Measurements from ENCODE around the gene KDM3B. TPM values are rescaled to one million over a fixed set of nuclear protein-coding genes. Genes with fewer than 3 reads are reported as not detected.

Gene KDM3B
- polyA plus RNA-seq, 2 of the 4 experiments (the other 2 are of a cell fraction), result 38.1 to 52.5 TPM

DNA sequence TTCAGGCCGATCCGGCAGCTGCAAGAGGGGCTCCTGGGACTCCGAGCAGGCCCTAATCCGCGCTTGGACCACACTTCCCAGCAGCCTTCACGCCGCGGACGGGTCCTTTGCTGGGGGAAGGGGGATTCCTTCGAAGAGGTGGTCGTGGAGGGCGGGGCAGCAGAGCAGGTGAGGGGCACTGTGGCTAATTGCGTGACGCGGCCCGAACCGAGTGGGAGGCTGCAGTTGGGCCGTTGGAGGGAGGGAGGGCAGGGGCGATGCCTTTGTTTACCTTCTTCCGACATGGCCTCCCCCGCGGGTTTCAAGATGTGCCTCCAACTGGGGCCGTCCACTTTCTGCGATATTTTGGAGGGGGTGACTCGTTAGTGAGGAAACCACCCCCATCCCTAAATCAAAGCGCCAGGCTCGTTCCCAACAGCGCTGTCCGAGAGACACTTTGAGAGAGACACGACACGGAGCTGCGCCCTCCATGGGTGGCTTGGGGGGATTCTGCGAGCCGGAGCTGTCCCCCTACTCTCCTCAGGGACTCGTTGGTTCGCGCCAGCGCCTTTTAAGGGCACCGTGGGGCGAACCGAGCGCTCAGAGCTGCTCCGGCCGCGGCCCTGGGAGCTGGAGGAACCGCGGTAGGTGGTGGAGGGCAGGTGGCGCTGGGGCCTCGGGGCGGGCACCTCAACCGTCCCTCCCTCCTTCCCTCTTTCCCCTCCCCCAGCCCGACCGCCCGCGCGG, 14.6 kb upstream of the KDM3B start, which contains the start of gene FAM53C (continued):
- TF ChIP-seq, protein P1, sequence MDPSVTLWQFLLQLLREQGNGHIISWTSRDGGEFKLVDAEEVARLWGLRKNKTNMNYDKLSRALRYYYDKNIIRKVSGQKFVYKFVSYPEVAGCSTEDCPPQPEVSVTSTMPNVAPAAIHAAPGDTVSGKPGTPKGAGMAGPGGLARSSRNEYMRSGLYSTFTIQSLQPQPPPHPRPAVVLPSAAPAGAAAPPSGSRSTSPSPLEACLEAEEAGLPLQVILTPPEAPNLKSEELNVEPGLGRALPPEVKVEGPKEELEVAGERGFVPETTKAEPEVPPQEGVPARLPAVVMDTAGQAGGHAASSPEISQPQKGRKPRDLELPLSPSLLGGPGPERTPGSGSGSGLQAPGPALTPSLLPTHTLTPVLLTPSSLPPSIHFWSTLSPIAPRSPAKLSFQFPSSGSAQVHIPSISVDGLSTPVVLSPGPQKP (IDR thresholded peaks at IDR 0.05; ENCODE audit: low read depth, low read length), result no peak
- no peak for TF ChIP-seq NFE2L2 (conservative IDR thresholded peaks at IDR 0.05; ENCODE audit: low read length)
- TF ChIP-seq, protein P2, sequence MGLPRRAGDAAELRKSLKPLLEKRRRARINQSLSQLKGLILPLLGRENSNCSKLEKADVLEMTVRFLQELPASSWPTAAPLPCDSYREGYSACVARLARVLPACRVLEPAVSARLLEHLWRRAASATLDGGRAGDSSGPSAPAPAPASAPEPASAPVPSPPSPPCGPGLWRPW (IDR thresholded peaks at IDR 0.05), result no peak
- peak; percentile 97 for TF ChIP-seq GATA3 (IDR thresholded peaks at IDR 0.05; ENCODE audit: borderline replicate concordance)
- peak; percentile 60 to 94; a peak in 4 of 5 replicates for TF ChIP-seq JUN (IDR thresholded peaks at IDR 0.05)
- TF ChIP-seq, protein P3, sequence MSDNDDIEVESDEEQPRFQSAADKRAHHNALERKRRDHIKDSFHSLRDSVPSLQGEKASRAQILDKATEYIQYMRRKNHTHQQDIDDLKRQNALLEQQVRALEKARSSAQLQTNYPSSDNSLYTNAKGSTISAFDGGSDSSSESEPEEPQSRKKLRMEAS (IDR thresholded peaks at IDR 0.05), result peak; percentile 76
- TF ChIP-seq, protein P4, sequence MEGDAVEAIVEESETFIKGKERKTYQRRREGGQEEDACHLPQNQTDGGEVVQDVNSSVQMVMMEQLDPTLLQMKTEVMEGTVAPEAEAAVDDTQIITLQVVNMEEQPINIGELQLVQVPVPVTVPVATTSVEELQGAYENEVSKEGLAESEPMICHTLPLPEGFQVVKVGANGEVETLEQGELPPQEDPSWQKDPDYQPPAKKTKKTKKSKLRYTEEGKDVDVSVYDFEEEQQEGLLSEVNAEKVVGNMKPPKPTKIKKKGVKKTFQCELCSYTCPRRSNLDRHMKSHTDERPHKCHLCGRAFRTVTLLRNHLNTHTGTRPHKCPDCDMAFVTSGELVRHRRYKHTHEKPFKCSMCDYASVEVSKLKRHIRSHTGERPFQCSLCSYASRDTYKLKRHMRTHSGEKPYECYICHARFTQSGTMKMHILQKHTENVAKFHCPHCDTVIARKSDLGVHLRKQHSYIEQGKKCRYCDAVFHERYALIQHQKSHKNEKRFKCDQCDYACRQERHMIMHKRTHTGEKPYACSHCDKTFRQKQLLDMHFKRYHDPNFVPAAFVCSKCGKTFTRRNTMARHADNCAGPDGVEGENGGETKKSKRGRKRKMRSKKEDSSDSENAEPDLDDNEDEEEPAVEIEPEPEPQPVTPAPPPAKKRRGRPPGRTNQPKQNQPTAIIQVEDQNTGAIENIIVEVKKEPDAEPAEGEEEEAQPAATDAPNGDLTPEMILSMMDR (IDR thresholded peaks at IDR 0.05), result no peak
- TF ChIP-seq JUNB (IDR thresholded peaks at IDR 0.05), result no peak
- TF ChIP-seq RCOR1 (IDR thresholded peaks at IDR 0.05; ENCODE audit: low read depth, low read length), result no peak
- no peak for TF ChIP-seq MYC (IDR thresholded peaks at IDR 0.05; ENCODE audit: borderline replicate concordance, low read length)
- TF ChIP-seq NPAS2 (CRISPR knock-in tag; IDR thresholded peaks at IDR 0.05; ENCODE audit: borderline replicate concordance), result no peak
- TF ChIP-seq, protein P5, sequence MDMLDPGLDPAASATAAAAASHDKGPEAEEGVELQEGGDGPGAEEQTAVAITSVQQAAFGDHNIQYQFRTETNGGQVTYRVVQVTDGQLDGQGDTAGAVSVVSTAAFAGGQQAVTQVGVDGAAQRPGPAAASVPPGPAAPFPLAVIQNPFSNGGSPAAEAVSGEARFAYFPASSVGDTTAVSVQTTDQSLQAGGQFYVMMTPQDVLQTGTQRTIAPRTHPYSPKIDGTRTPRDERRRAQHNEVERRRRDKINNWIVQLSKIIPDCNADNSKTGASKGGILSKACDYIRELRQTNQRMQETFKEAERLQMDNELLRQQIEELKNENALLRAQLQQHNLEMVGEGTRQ (IDR thresholded peaks at IDR 0.05), result no peak
- no peak for TF ChIP-seq ZSCAN20 (CRISPR knock-in tag; IDR thresholded peaks at IDR 0.05)
- TF ChIP-seq MAZ (IDR thresholded peaks at IDR 0.05; ENCODE audit: borderline replicate concordance, low read depth, low read length), result peak; percentile 50; the same call in 1 of the 2 replicates
- peak; percentile 87; the same call in 1 of the 2 replicates for TF ChIP-seq HOXA7 (CRISPR knock-in tag; IDR thresholded peaks at IDR 0.05)
- TF ChIP-seq, protein P6, sequence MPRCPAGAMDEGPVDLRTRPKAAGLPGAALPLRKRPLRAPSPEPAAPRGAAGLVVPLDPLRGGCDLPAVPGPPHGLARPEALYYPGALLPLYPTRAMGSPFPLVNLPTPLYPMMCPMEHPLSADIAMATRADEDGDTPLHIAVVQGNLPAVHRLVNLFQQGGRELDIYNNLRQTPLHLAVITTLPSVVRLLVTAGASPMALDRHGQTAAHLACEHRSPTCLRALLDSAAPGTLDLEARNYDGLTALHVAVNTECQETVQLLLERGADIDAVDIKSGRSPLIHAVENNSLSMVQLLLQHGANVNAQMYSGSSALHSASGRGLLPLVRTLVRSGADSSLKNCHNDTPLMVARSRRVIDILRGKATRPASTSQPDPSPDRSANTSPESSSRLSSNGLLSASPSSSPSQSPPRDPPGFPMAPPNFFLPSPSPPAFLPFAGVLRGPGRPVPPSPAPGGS (IDR thresholded peaks at IDR 0.05), result peak; percentile 95
- TF ChIP-seq EHF (CRISPR knock-in tag; IDR thresholded peaks at IDR 0.05), result no peak
- TF ChIP-seq CHD4 (IDR thresholded peaks at IDR 0.05; ENCODE audit: borderline replicate concordance), result no peak
- no peak for TF ChIP-seq SREBF2 (IDR thresholded peaks at IDR 0.05)
- no peak for TF ChIP-seq MAFK (IDR thresholded peaks at IDR 0.05; ENCODE audit: partially characterized antibody)
- peak; percentile 72 for TF ChIP-seq RARB (CRISPR knock-in tag; IDR thresholded peaks at IDR 0.05)
- TF ChIP-seq EHMT2 (IDR thresholded peaks at IDR 0.05; ENCODE audit: low read depth), result no peak
- no peak for TF ChIP-seq ZNF302 (CRISPR knock-in tag; IDR thresholded peaks at IDR 0.05)
- TF ChIP-seq, protein P7, sequence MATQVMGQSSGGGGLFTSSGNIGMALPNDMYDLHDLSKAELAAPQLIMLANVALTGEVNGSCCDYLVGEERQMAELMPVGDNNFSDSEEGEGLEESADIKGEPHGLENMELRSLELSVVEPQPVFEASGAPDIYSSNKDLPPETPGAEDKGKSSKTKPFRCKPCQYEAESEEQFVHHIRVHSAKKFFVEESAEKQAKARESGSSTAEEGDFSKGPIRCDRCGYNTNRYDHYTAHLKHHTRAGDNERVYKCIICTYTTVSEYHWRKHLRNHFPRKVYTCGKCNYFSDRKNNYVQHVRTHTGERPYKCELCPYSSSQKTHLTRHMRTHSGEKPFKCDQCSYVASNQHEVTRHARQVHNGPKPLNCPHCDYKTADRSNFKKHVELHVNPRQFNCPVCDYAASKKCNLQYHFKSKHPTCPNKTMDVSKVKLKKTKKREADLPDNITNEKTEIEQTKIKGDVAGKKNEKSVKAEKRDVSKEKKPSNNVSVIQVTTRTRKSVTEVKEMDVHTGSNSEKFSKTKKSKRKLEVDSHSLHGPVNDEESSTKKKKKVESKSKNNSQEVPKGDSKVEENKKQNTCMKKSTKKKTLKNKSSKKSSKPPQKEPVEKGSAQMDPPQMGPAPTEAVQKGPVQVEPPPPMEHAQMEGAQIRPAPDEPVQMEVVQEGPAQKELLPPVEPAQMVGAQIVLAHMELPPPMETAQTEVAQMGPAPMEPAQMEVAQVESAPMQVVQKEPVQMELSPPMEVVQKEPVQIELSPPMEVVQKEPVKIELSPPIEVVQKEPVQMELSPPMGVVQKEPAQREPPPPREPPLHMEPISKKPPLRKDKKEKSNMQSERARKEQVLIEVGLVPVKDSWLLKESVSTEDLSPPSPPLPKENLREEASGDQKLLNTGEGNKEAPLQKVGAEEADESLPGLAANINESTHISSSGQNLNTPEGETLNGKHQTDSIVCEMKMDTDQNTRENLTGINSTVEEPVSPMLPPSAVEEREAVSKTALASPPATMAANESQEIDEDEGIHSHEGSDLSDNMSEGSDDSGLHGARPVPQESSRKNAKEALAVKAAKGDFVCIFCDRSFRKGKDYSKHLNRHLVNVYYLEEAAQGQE (IDR thresholded peaks at IDR 0.05), result peak; percentile 38; the same call in 1 of the 2 replicates
- TF ChIP-seq EP300 (IDR thresholded peaks at IDR 0.05), result no peak
- peak; percentile 65 for TF ChIP-seq BHLHE40 (IDR thresholded peaks at IDR 0.05; ENCODE audit: low read depth, low read length)
- TF ChIP-seq ZFP36 (IDR thresholded peaks at IDR 0.05; ENCODE audit: borderline replicate concordance, partially characterized antibody), result no peak
- peak; percentile 98 for TF ChIP-seq TFCP2L1 (CRISPR knock-in tag; IDR thresholded peaks at IDR 0.05)
- peak; percentile 99 for TF ChIP-seq PHF8 (IDR thresholded peaks at IDR 0.05; ENCODE audit: borderline replicate concordance, low read depth)
- peak; percentile 100 for TF ChIP-seq POLR2A (IDR thresholded peaks at IDR 0.05; ENCODE audit: low read length)
